ENCODE results near the gene WDR62.

DNA sequence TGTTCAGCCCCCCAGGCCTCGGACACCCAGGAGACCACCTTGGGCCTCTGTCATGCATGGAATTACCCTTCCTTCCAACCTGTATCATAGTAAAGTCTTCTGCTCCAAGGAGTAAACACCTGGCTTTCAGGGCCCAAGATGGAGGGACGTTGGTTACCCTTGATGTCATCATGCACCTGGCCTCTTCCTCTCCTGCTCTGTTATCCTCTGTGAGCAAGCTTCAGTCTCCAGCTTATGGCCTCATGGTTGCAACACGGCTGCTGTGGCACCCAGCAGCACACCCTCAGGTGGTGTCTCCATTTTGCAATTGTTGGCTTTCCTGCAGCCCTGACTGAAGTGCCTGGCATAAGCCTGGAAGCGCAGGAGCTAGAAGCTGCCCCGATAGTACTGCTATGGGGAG, 52.3 kb downstream of the WDR62 start:
- TF ChIP-seq CTCF (IDR thresholded peaks at IDR 0.05; ENCODE audit: control extremely low read depth in 1 of 3, insufficient read depth in 1 of 3, low read depth in 1 of 3, low read length in 3 of 3): no peak
- no peak for TF ChIP-seq ATF3 (IDR thresholded peaks at IDR 0.05; ENCODE audit: insufficient read depth, low read depth, low read length)
- TF ChIP-seq POLR2AphosphoS5 (IDR thresholded peaks at IDR 0.05; ENCODE audit: low read depth, low read length): no peak
- no peak for TF ChIP-seq POLR2A (IDR thresholded peaks at IDR 0.05; ENCODE audit: control extremely low read depth in 1 of 2, low read depth in 2 of 2, low read length in 2 of 2)
- TF ChIP-seq SP1 (IDR thresholded peaks at IDR 0.05; ENCODE audit: low read depth, low read length): no peak
- TF ChIP-seq PHF8 (conservative IDR thresholded peaks at IDR 0.05; ENCODE audit: low read depth, low read length): no peak
- TF ChIP-seq EZH2 (IDR thresholded peaks at IDR 0.05; ENCODE audit: low read depth, low read length, severe bottlenecking): no peak
